HepG2 (cell line): ENCODE measurements around the gene ICE2. TPM values are rescaled to one million over a fixed set of nuclear protein-coding genes. Genes with fewer than 3 reads are reported as not detected.

Experiments
- FOXP4 ChIP-seq: sonication (generic); formaldehyde crosslinking; IDR thresholded peaks from 2 replicates; pipeline ENCODE4 v1.4.0; 2020; ENCODE audit warnings: missing genetic modification reagents
- NFKBIZ ChIP-seq: IDR thresholded peaks from 2 replicates; pipeline ENCODE4 v1.6.1; 2018; ENCODE audit warnings: missing genetic modification reagents, missing compliant biosample characterization
- SALL2 ChIP-seq: sonication (generic); formaldehyde crosslinking; IDR thresholded peaks from 2 replicates; pipeline ENCODE4 v1.8.1; 2023; ENCODE audit warnings: mild to moderate bottlenecking, missing genetic modification reagents, inconsistent platforms
- SIX4 ChIP-seq: sonication (generic); formaldehyde crosslinking; IDR thresholded peaks from 2 replicates; pipeline ENCODE4 v1.4.0; 2020; ENCODE audit warnings: missing genetic modification reagents
- SP5 ChIP-seq: IDR thresholded peaks from 2 replicates; pipeline ENCODE4 v1.6.1; 2016; ENCODE audit warnings: low read depth, borderline replicate concordance
- SYNCRIP ChIP-seq: fragments of 200-400 bp; formaldehyde crosslinking; IDR thresholded peaks from 2 replicates; pipeline ENCODE4 v1.6.1; 2018; ENCODE audit warnings: mild to moderate bottlenecking, low read depth, low read length; ENCODE audit not compliant: insufficient read depth
- TP53 ChIP-seq: sonication (generic); formaldehyde crosslinking; conservative IDR thresholded peaks from 2 replicates; pipeline ENCODE4 v1.4.0; 2020; ENCODE audit warnings: missing genetic modification reagents
- TRIM24 ChIP-seq: sonication (generic); formaldehyde crosslinking; IDR thresholded peaks from 2 replicates; pipeline ENCODE4 v1.8.0; 2022; ENCODE audit warnings: mild to moderate bottlenecking, missing genetic modification reagents
- ZBTB25 ChIP-seq: IDR thresholded peaks from 2 replicates; pipeline ENCODE4 v1.6.1; 2018; ENCODE audit warnings: missing genetic modification reagents
- ZBTB38 ChIP-seq: sonication (generic); formaldehyde crosslinking; IDR thresholded peaks from 2 replicates; pipeline ENCODE4 v1.5.1; 2020; ENCODE audit warnings: mild to moderate bottlenecking, missing genetic modification reagents
- ZFYVE20 ChIP-seq: sonication (generic); formaldehyde crosslinking; IDR thresholded peaks from 2 replicates; pipeline ENCODE4 v1.8.0; 2023; ENCODE audit warnings: low read depth, mild to moderate bottlenecking, moderate library complexity, missing genetic modification reagents, borderline replicate concordance
- ZMAT3 ChIP-seq: sonication (generic); formaldehyde crosslinking; conservative IDR thresholded peaks from 2 replicates; pipeline ENCODE4 v1.7.0; 2021; ENCODE audit warnings: missing genetic modification reagents
- ZMYM3 ChIP-seq: sonication (generic); formaldehyde crosslinking; IDR thresholded peaks from 2 replicates; pipeline ENCODE4 v1.5.1; 2020; ENCODE audit warnings: mild to moderate bottlenecking, missing genetic modification reagents
- ZNF564 ChIP-seq: sonication (generic); formaldehyde crosslinking; IDR thresholded peaks from 2 replicates; pipeline ENCODE4 v1.8.1; 2023; ENCODE audit warnings: mild to moderate bottlenecking, missing genetic modification reagents
- ZNF607 ChIP-seq: sonication (generic); formaldehyde crosslinking; IDR thresholded peaks from 2 replicates; pipeline ENCODE4 v1.5.1; 2020; ENCODE audit warnings: missing genetic modification reagents, mild to moderate bottlenecking, borderline replicate concordance
- ZNF609 ChIP-seq: sonication (generic); formaldehyde crosslinking; IDR thresholded peaks from 2 replicates; pipeline ENCODE4 v1.4.0; 2020; ENCODE audit warnings: mild to moderate bottlenecking, missing genetic modification reagents, borderline replicate concordance
- ZNF670 ChIP-seq: sonication (generic); formaldehyde crosslinking; IDR thresholded peaks from 2 replicates; pipeline ENCODE4 v1.8.0; 2022; ENCODE audit warnings: mild to moderate bottlenecking, missing genetic modification reagents, borderline replicate concordance
- ZNF746 ChIP-seq: sonication (generic); formaldehyde crosslinking; IDR thresholded peaks from 2 replicates; pipeline ENCODE4 v1.8.0; 2022; ENCODE audit warnings: mild to moderate bottlenecking, missing genetic modification reagents
- ZNF772 ChIP-seq: sonication (generic); formaldehyde crosslinking; IDR thresholded peaks from 2 replicates; pipeline ENCODE4 v1.5.0; 2020; ENCODE audit warnings: mild to moderate bottlenecking, missing genetic modification reagents
- polyA plus RNA-seq, 8 experiments: library from polyadenylated mRNA; depleted of rRNA in 3 of 8; stranded (reverse) in 7 of 8; unstranded in 1 of 8; fragments of >200 nt; fragmentation: Illumina TruSeq in 4 of 8; extraction: Trizol in 4 of 8; gene quantifications; 2 replicates each; pipeline versions ENCODE4 v1.2.1 to v1.2.3, GENCODE V29; 2011 to 2016; ENCODE audit warnings: low read depth in 4 of 8, missing spikeins in 1 of 8, mixed read lengths in 1 of 8; ENCODE audit not compliant: insufficient read depth in 1 of 8
- total RNA-seq, 5 experiments: library from RNA; depleted of rRNA; stranded (reverse); fragments of >200 nt; fragmentation: Illumina TruSeq; extraction: Trizol; gene quantifications; 2 replicates each; pipeline ENCODE4 v1.2.3, GENCODE V29; 2016; ENCODE audit warnings: low read depth in 1 of 5
- TF ChIP-seq, protein P1 (sequence below): sonication (generic); formaldehyde crosslinking; IDR thresholded peaks from 2 replicates; pipeline ENCODE4 v1.4.0; 2020; ENCODE audit warnings: low read depth, mild to moderate bottlenecking, missing genetic modification reagents

ICE2 gene
- total and polyA plus RNA-seq, 2 of the 13 experiments (the other 11 are each of a cell fraction or from before 2014, with no cell fraction given), result 24.8 to 26.4 TPM

- peak; percentile 75 for TF ChIP-seq ZMAT3 (CRISPR knock-in tag)
- TF ChIP-seq SP5 (CRISPR knock-in tag), result peak; percentile 70; the same call in 1 of the 2 replicates
- TF ChIP-seq, protein P1, sequence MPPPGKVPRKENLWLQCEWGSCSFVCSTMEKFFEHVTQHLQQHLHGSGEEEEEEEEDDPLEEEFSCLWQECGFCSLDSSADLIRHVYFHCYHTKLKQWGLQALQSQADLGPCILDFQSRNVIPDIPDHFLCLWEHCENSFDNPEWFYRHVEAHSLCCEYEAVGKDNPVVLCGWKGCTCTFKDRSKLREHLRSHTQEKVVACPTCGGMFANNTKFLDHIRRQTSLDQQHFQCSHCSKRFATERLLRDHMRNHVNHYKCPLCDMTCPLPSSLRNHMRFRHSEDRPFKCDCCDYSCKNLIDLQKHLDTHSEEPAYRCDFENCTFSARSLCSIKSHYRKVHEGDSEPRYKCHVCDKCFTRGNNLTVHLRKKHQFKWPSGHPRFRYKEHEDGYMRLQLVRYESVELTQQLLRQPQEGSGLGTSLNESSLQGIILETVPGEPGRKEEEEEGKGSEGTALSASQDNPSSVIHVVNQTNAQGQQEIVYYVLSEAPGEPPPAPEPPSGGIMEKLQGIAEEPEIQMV (CRISPR knock-in tag), result peak; percentile 95
- TF ChIP-seq ZBTB38, result peak; percentile 79
- peak; percentile 90; the same call in 1 of the 2 replicates for TF ChIP-seq ZNF607 (CRISPR knock-in tag)
- no peak for TF ChIP-seq TP53
- peak; percentile 45; the same call in 1 of the 2 replicates for TF ChIP-seq ZFYVE20
- peak; percentile 92 for TF ChIP-seq ZNF772
- peak; percentile 85 for TF ChIP-seq SALL2 (CRISPR knock-in tag)
- peak; percentile 65 for TF ChIP-seq FOXP4
- TF ChIP-seq ZBTB25 (CRISPR knock-in tag), result no peak
- TF ChIP-seq SIX4 (CRISPR knock-in tag), result peak; percentile 54
- no peak for TF ChIP-seq TRIM24 (CRISPR knock-in tag)
- 0 out of 2 replicates have a peak, but pooled peaks have one; percentile 21 for TF ChIP-seq ZNF564
- peak; percentile 55; the same call in 1 of the 2 replicates for TF ChIP-seq ZMYM3
- TF ChIP-seq SYNCRIP, result no peak
- TF ChIP-seq ZNF609 (CRISPR knock-in tag), result peak; percentile 77
- TF ChIP-seq NFKBIZ, result peak; percentile 73; the same call in 1 of the 2 replicates
- no peak for TF ChIP-seq ZNF670
- TF ChIP-seq ZNF746 (CRISPR knock-in tag), result peak; percentile 67
These were observed at the start of gene ICE2 (continued) for GRCh38 chr15:60478566-60479360.
